SK-N-MC (cell line): ENCODE measurements around the gene VPREB3.

Experiments
- DNase-seq: peaks from one replicate; pipeline ENCODE4 v3.0.0-alpha.2; 2011; ENCODE audit warnings: low read depth, low spot score
- H3K27ac ChIP-seq: fragments of 200-600 bp; sonication (generic); 2 replicates; pipeline ENCODE4 v1.5.1; 2016; ENCODE audit warnings: mixed run types
- H3K36me3 ChIP-seq: fragments of 200-600 bp; sonication (generic); 2 replicates; pipeline ENCODE4 v1.6.1; 2017; ENCODE audit warnings: antibody characterized with exemption, low read length, mixed read lengths; ENCODE audit not compliant: insufficient read depth
- H3K4me3 ChIP-seq: fragments of 200-600 bp; sonication (generic); 2 replicates; pipeline ENCODE4 v1.5.1; 2016
- H3K9ac ChIP-seq: fragments of 200-600 bp; sonication (generic); 2 replicates; pipeline ENCODE4 v1.8.0; 2017; ENCODE audit warnings: mixed run types, mixed read lengths; ENCODE audit not compliant: insufficient read length
- H3K9me3 ChIP-seq: fragments of 200-600 bp; sonication (generic); 2 replicates; pipeline ENCODE4 v1.6.1; 2017; ENCODE audit warnings: low read depth, mild to moderate bottlenecking, antibody characterized with exemption, low read length, moderate library complexity, mixed read lengths
- EZH2 ChIP-seq: fragments of 200-600 bp; sonication (generic); IDR thresholded peaks from one replicate; pipeline ENCODE4 v1.6.1; 2017; ENCODE audit warnings: antibody characterized with exemption
- FOXP2 ChIP-seq: optimal IDR thresholded peaks from 2 replicates; pipeline ENCODE3; 2011; ENCODE audit warnings: mild to moderate bottlenecking, moderate library complexity; ENCODE audit not compliant: insufficient read depth; ENCODE audit errors: extremely low read length, control extremely low read depth
- POLR2AphosphoS5 ChIP-seq: IDR thresholded peaks from 2 replicates; pipeline ENCODE4 v1.6.1; 2012; ENCODE audit warnings: mild to moderate bottlenecking, low read depth, low read length, borderline replicate concordance

VPREB3 gene

DNA sequence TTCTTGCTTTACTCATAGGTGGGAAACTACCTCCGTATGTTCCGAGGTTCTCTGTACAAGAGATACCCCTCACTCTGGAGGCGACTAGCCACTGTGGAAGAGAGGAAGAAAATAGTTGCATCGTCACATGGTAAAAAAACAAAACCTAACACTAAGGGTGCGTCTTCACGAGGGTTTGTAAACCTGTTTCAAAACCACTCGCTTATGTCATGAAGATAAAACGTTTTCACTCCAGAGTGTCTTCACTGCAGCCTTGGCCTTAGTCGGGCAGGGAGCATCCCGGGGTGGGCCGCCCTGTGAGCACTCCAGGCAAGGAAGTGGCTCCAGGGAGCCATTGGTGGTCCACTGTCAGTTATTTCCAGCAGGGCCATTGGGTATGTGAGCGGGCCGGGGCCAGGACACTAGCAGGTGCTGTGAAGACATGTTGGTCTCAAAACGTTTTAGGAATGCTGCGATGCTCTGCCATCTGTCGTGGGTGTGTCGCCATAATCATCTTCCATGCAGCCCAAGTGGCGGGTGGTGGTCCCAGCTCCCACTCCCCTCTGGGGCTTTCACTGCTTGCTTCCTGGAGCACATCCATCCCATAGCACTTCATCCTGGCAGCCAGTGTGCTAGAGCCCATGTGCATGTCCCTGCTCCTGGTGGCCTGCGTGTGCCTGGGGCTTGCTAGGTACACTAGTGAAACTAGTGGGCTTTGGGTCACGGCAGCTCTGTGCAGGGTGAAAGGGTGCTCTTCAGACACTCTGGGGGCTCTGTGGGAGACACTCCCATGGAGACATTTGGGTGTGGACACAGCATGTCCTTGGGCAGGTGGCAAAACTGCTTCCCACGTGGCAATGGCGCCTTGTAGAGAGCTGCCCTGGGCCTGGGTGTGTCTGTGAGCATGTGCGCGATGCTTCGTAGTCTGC is 37.8 kb upstream of the VPREB3 start:
- H3K9me3 ChIP-seq, result no peaks in the 10 kb centered on the region
- H3K9ac ChIP-seq, result peak overlapping the region; percentile 33
- peak overlapping the region; percentile 53 for H3K4me3 ChIP-seq
- peaks cover 71% of the 10 kb centered on the region for H3K36me3 ChIP-seq
- DNase-seq, result no peak
- TF ChIP-seq EZH2, result no peak
- TF ChIP-seq FOXP2, result no peak
- H3K27ac ChIP-seq, result peak overlapping the region; percentile 49; the same call in 1 of the 2 replicates

DNA sequence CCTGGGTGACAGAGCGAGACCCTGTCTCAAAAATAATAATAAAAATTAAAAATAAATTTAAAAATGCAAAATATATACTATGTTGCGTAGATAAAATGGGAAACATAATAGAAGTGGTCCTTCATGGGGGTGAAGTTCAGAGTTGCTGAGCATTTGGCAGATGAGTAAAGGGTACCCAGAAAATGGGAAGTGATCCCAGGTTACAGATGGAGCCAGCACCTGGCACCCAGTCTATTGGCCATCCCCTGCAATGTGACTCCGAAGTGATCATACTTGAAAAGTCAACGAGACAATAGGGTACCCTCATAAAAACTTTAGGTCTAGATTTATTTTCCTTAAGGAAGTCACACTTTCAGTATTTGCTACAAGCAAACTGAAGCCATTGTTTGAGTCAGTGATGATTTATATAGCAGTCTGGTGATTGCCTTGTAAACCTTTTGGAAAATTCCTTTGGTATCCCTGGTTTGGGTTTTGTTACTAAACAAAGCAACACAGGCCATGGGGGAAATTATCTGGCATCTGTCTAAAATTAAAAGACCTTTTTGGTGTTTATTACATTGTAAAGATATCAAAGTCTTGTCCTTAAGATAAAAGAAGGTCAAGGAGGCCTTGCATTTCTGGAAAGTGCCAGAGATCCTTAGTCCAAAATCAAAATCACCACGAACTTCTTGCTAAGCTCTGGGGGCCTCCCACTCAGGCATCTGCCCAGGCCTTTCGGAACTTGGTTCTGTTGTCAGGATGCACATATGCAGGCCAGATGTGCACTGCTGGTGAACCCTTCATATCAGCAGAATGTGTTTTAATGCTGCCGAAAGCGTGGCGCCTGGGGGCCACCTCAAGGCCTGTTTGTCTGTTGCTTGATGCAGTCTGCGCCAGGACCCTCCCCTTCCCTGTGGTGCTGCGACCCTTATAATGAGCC is 36.9 kb upstream of the VPREB3 start:
- Histone ChIP-seq H3K4me3 (peak overlapping the region; percentile 53), H3K27ac (peak overlapping the region; percentile 49; the same call in 1 of the 2 replicates), H3K9me3 (no peaks in the 10 kb centered on the region), H3K36me3 (peaks cover 63% of the 10 kb centered on the region), H3K9ac (peak overlapping the region; percentile 33)
- DNase-seq, result no peak
- TF ChIP-seq EZH2 (no peak), FOXP2 (peak; percentile 80), POLR2AphosphoS5 (no peak; the same call in 1 of the 2 replicates)

DNA sequence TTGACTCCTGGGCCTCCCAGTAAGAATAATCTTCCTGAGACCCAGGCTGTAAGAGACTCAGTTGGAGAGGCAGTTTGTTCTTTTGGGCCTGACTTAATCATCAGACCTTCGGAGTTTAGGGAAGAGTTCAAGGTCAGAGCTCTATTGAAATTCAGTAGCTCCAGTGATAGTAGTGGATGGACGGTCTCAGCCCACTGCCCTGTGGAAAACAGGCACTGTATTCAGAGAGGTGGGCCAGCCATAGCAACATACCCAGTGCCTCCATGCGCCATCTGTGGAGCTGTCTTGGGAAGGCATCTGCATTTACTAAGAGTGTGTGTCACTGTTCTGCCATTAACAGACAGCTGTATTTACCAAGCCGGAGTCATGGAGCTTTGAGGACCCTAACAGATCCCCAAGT is 35.4 kb upstream of the VPREB3 start:
- no peak for DNase-seq
- Histone ChIP-seq H3K36me3 (peaks cover 51% of the 10 kb centered on the region), H3K9ac (no peak overlapping the region), H3K4me3 (no peak overlapping the region), H3K9me3 (no peaks in the 10 kb centered on the region), H3K27ac (no peak overlapping the region)
- TF ChIP-seq FOXP2 (no peak), POLR2AphosphoS5 (no peak), EZH2 (no peak)

DNA sequence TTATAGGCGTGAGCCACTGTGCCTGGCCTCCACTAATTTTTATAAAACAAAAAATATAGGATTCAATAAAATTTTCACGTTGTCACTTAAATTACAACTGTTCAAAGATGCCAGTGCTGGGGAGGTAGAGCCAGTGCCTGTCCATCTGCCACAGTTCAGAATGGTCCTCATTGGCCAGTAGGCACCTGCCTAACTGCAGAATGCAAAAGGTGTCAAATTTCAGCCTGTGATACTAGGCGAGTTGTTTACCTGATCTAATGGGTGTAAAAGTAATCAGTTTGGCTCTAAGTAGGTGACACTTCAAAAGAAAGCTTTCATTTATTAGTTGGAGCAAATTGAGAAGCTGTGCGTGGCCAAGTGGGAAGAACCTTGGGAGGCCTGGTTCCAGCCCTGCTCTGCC is 34.9 kb upstream of the VPREB3 start:
- Histone ChIP-seq H3K36me3 (peaks cover 46% of the 10 kb centered on the region), H3K4me3 (no peak overlapping the region; the same call in 1 of the 2 replicates), H3K9me3 (no peaks in the 10 kb centered on the region), H3K9ac (no peak overlapping the region), H3K27ac (no peak overlapping the region)
- DNase-seq, result no peak
- TF ChIP-seq POLR2AphosphoS5, result no peak
- TF ChIP-seq FOXP2, result no peak
- no peak for TF ChIP-seq EZH2

DNA sequence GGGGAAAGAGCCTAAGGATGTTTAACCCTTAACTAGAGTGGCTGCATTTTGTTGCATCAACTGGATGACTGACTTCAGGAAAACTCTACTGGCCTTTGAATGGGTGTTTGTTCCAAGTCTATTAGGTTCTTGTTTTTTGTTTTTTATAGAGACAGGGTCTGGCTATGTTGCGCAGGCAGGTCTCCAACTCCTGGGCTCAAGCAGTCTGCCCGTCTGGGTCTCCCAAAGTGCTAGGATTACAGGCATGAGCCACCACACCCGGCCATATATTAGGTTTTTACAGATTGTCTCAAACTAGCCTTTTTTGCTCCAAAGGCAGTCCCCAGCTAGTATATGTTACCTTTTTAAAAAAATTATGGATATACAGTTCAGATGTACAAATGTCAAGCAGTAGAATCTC is 33.7 kb upstream of the VPREB3 start:
- peaks cover 35% of the 10 kb centered on the region for H3K36me3 ChIP-seq
- TF ChIP-seq EZH2 (no peak), POLR2AphosphoS5 (no peak), FOXP2 (no peak)
- H3K27ac ChIP-seq, result peak overlapping the region; percentile 100
- H3K4me3 ChIP-seq, result peak overlapping the region; percentile 100
- peak overlapping the region; percentile 100 for H3K9ac ChIP-seq
- H3K9me3 ChIP-seq, result no peaks in the 10 kb centered on the region
- DNase-seq, result no peak

DNA sequence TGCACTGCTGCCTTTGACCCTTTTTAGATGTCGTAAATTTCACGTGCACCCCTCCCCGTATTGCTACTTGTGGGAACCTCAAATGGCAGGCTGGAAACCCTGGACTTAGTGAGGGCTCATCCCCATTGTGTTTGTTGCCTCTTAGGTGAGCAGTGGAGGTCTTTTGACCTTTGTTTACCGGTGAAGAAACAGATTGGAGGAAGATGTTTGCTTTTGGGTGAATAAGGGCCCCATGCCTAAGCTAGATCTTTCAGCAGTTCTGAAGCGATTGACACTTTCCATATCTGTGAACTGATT is 33.3 kb upstream of the VPREB3 start:
- peaks cover 31% of the 10 kb centered on the region for H3K36me3 ChIP-seq
- H3K9ac ChIP-seq, result peak overlapping the region; percentile 100
- H3K4me3 ChIP-seq, result peak overlapping the region; percentile 100
- no peaks in the 10 kb centered on the region for H3K9me3 ChIP-seq
- no peak for DNase-seq
- peak overlapping the region; percentile 100 for H3K27ac ChIP-seq
- TF ChIP-seq POLR2AphosphoS5 (no peak), EZH2 (no peak), FOXP2 (no peak)

DNA sequence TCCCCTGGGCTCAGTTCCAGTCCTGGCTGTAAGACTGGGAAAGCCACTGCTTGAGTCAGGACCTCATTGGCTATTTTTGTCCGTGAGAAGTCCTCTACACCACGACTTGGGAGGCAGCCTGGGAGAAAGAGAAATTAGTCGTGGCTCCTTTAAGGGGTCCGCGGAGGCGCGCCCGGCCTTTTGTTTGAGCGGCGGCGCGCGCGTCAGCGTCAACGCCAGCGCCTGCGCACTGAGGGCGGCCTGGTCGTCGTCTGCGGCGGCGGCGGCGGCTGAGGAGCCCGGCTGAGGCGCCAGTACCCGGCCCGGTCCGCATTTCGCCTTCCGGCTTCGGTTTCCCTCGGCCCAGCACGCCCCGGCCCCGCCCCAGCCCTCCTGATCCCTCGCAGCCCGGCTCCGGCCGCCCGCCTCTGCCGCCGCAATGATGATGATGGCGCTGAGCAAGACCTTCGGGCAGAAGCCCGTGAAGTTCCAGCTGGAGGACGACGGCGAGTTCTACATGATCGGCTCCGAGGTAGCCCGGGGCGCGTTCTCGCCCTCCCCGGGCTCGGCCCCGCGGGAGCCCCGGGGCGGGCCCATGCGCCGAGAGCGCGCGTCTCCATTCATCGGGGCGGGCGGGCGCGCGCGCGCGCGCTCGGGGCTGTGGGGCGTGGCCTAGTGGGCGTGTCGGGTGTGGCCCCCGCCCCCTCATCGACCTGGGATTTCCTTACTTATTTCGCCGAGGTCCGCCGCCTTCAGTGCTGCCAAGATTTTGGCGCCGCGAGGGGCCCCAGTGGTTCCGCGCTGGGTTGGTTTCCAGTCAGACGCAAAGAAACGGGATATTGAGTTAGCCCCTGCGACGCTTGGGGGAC is 32.8 kb upstream of the VPREB3 start, which contains the start of gene SMARCB1:
Gene SMARCB1 (plus strand): TSS at position 215 of the 848 bp plus-strand sequence. CDS start 204 bp downstream, at position 419.
- TF ChIP-seq POLR2AphosphoS5 (peak; percentile 85), EZH2 (no peak)
- H3K36me3 ChIP-seq, result peaks cover 25% of the 10 kb centered on the region
- DNase-seq, result peak; percentile 32
- peak within 1 kb of the TSS; percentile 100 for H3K27ac ChIP-seq
- H3K9me3 ChIP-seq, result no peaks in the 10 kb centered on the region
- H3K9ac ChIP-seq, result peak within 1 kb of the TSS; percentile 100
- H3K4me3 ChIP-seq, result peak within 1 kb of the TSS; percentile 100
